Measurements from ENCODE around the gene GPR61.

- TF ChIP-seq POLR2A (IDR thresholded peaks at IDR 0.05) (no peak), CTCF (IDR thresholded peaks at IDR 0.05) (no peak)
Observed at GRCh38 chr1:109578947-109579443, 39.3 kb downstream of the GPR61 start.
